ENCODE data around the gene RAD18.

Gene RAD18

DNA sequence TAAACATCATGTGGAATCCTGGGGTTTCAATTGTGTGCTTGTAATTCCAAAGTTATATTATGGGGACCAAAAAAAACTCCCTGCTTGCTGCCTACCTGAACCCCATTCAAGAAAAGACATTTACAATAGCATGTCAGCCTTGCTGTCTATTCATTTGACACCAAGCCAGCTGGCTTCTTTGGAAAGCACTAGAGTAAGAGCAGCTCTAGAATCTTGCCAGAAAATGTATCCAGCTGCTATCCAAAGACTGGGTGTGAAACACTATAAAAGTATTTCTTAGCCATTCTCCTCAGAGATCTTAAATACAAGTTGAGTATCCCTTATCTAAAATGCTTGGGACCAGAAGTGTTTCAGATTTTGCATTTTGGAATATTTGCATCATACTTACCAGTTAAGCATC lies 87.4 kb downstream of the RAD18 start:
- Histone ChIP-seq H3K36me3 (ENCODE audit: control insufficient read depth in 1 of 2, insufficient read depth in 2 of 2, low read depth in 1 of 2, low read length in 2 of 2) (peaks cover 7 to 26% of the 10 kb centered on the region in 2 experiments), H3K4ac (ENCODE audit: low read depth in 1 of 2, low read length in 2 of 2) (no peak overlapping the region), H2AK5ac (ENCODE audit: low read length, severe bottlenecking) (peak overlapping the region; percentile 27), H2BK12ac (ENCODE audit: low read length in 2 of 2) (no peak overlapping the region), H3K4me3 (ENCODE audit: insufficient read depth in 1 of 2, low read depth in 1 of 2, low read length in 2 of 2) (no peak overlapping the region), H2BK15ac (ENCODE audit: low read depth, poor library complexity, severe bottlenecking) (no peak overlapping the region), H3K18ac (ENCODE audit: low read depth in 1 of 2, low read length in 2 of 2) (no peak overlapping the region), H2AFZ (ENCODE audit: low read depth, low read length) (no peak overlapping the region), H3K9me3 (ENCODE audit: control insufficient read depth, low read length) (no peaks in the 10 kb centered on the region), H4K91ac (ENCODE audit: low read length) (no peak overlapping the region), H3K79me1 (replicated peaks; ENCODE audit: low read length, poor library complexity, severe bottlenecking) (peaks cover 7% of the 10 kb centered on the region), H3K27me3 (ENCODE audit: control insufficient read depth in 1 of 2, insufficient read depth in 1 of 2, low read length in 2 of 2) (no peaks in the 10 kb centered on the region), H3K4me2 (ENCODE audit: low read length, poor library complexity, severe bottlenecking) (no peak overlapping the region), H3K4me1 (ENCODE audit: control insufficient read depth, insufficient read depth, low read depth, low read length) (peaks cover 13% of the 10 kb centered on the region), H2BK120ac (ENCODE audit: low read depth, low read length) (no peak overlapping the region), H3K27ac (ENCODE audit: low read length, poor library complexity, severe bottlenecking) (no peak overlapping the region), H3K14ac (ENCODE audit: low read length in 2 of 2) (no peak overlapping the region), H4K8ac (ENCODE audit: low read length) (no peak overlapping the region), H2BK5ac (ENCODE audit: low read depth, low read length, poor library complexity, severe bottlenecking) (no peak overlapping the region), H3K23ac (ENCODE audit: low read length in 2 of 2) (no peak overlapping the region), H3K9ac (ENCODE audit: low read length) (no peak overlapping the region)
- DNase-seq = no peak

- Histone ChIP-seq H2AFZ (ENCODE audit: low read depth, low read length) (no peak overlapping the region), H2BK12ac (ENCODE audit: low read length in 2 of 2) (no peak overlapping the region), H3K79me1 (replicated peaks; ENCODE audit: low read length, poor library complexity, severe bottlenecking) (no peaks in the 10 kb centered on the region), H3K9me3 (ENCODE audit: control insufficient read depth, low read length) (no peaks in the 10 kb centered on the region), H3K23ac (ENCODE audit: low read length in 2 of 2) (no peak overlapping the region), H3K4me1 (ENCODE audit: control insufficient read depth, insufficient read depth, low read depth, low read length) (peaks cover 15% of the 10 kb centered on the region), H3K27me3 (ENCODE audit: control insufficient read depth in 1 of 2, insufficient read depth in 1 of 2, low read length in 2 of 2) (no peaks in the 10 kb centered on the region), H4K8ac (ENCODE audit: low read length) (no peak overlapping the region), H3K4ac (ENCODE audit: low read depth in 1 of 2, low read length in 2 of 2) (no peak overlapping the region), H3K27ac (ENCODE audit: low read length, poor library complexity, severe bottlenecking) (peak overlapping the region; percentile 96), H3K14ac (ENCODE audit: low read length in 2 of 2) (no peak overlapping the region), H2AK5ac (ENCODE audit: low read length, severe bottlenecking) (peak overlapping the region; percentile 63), H2BK120ac (ENCODE audit: low read depth, low read length) (no peak overlapping the region), H2BK15ac (ENCODE audit: low read depth, poor library complexity, severe bottlenecking) (no peak overlapping the region), H4K91ac (ENCODE audit: low read length) (no peak overlapping the region), H3K18ac (ENCODE audit: low read depth in 1 of 2, low read length in 2 of 2) (no peak overlapping the region), H3K4me3 (ENCODE audit: insufficient read depth in 1 of 2, low read depth in 1 of 2, low read length in 2 of 2) (no peak overlapping the region), H3K4me2 (ENCODE audit: low read length, poor library complexity, severe bottlenecking) (no peak overlapping the region), H3K36me3 (ENCODE audit: control insufficient read depth in 1 of 2, insufficient read depth in 2 of 2, low read depth in 1 of 2, low read length in 2 of 2) (peaks cover 2 to 13% of the 10 kb centered on the region in 2 experiments), H3K9ac (ENCODE audit: low read length) (no peak overlapping the region), H2BK5ac (ENCODE audit: low read depth, low read length, poor library complexity, severe bottlenecking) (peak overlapping the region; percentile 33)
- WGBS = 95% methylated on average over 5 of the region's 5 CpGs
- no peak for DNase-seq
Measured at GRCh38 chr3:8873740-8874139, 89.5 kb downstream of the RAD18 start.

DNA sequence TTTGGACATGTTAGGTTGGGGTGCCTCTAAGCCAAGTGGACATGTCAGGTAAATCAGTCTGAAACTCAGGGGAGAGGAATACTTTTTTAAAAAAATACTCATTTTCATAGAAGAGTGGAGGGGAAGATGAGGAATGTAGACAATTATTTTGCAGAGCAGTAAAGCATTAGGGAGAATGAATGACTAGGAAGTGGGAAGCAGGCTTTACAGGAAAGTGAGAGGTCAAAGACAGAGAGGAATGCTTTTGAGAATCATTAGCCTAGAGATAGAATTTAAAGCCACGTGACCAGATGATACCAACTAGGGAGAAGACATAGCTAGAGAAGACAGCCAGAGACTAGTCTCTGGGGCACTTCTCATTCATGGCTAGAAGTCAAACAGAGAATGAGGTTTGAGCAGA lies 91.0 kb downstream of the RAD18 start:
- H2AK5ac ChIP-seq (ENCODE audit: low read length, severe bottlenecking) = peak overlapping the region; percentile 63
- no peaks in the 10 kb centered on the region for H3K27me3 ChIP-seq (ENCODE audit: control insufficient read depth in 1 of 2, insufficient read depth in 1 of 2, low read length in 2 of 2)
- H4K91ac ChIP-seq (ENCODE audit: low read length) = no peak overlapping the region
- H3K9ac ChIP-seq (ENCODE audit: low read length) = no peak overlapping the region
- WGBS = 83% methylated on average over 1 of the region's 1 CpG
- DNase-seq = no peak
- H3K4me3 ChIP-seq (ENCODE audit: insufficient read depth in 1 of 2, low read depth in 1 of 2, low read length in 2 of 2) = no peak overlapping the region
- H3K4me2 ChIP-seq (ENCODE audit: low read length, poor library complexity, severe bottlenecking) = no peak overlapping the region
- H2BK5ac ChIP-seq (ENCODE audit: low read depth, low read length, poor library complexity, severe bottlenecking) = peak overlapping the region; percentile 87
- H3K4me1 ChIP-seq (ENCODE audit: control insufficient read depth, insufficient read depth, low read depth, low read length) = peaks cover 15% of the 10 kb centered on the region
- H3K79me1 ChIP-seq (replicated peaks; ENCODE audit: low read length, poor library complexity, severe bottlenecking) = no peaks in the 10 kb centered on the region
- no peak overlapping the region for H3K18ac ChIP-seq (ENCODE audit: low read depth in 1 of 2, low read length in 2 of 2)
- peaks cover 0 to 7% of the 10 kb centered on the region in 2 experiments for H3K36me3 ChIP-seq (ENCODE audit: control insufficient read depth in 1 of 2, insufficient read depth in 2 of 2, low read depth in 1 of 2, low read length in 2 of 2)
- H3K23ac ChIP-seq (ENCODE audit: low read length in 2 of 2) = no peak overlapping the region
- peak overlapping the region; percentile 34 to 51 for H2BK12ac ChIP-seq (ENCODE audit: low read length in 2 of 2)
- no peaks in the 10 kb centered on the region for H3K9me3 ChIP-seq (ENCODE audit: control insufficient read depth, low read length)
- H3K27ac ChIP-seq (ENCODE audit: low read length, poor library complexity, severe bottlenecking) = peak overlapping the region; percentile 96
- no peak overlapping the region for H2BK15ac ChIP-seq (ENCODE audit: low read depth, poor library complexity, severe bottlenecking)
- no peak overlapping the region for H3K14ac ChIP-seq (ENCODE audit: low read length in 2 of 2)
- no peak overlapping the region for H2AFZ ChIP-seq (ENCODE audit: low read depth, low read length)
- no peak overlapping the region for H2BK120ac ChIP-seq (ENCODE audit: low read depth, low read length)
- no peak overlapping the region for H4K8ac ChIP-seq (ENCODE audit: low read length)
- no peak overlapping the region for H3K4ac ChIP-seq (ENCODE audit: low read depth in 1 of 2, low read length in 2 of 2)

DNA sequence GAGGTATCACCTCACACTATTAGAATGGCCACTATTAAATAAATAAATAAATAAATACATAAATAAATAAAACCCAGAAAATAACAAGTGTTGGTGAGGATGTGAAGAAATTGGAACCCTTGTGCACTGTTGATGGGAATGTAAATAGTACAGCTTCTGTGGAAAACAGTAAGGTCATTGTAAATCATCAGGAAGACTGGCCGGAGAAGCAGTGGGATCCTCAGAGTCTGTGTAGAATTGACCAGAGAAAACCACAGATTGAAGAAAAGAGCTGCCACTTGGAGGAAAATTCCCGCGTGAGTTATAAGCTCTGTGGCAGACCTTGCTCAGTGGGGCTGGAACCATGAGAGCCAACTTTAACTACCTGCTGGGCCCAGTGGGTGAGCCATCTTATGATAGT lies 92.0 kb downstream of the RAD18 start:
- Histone ChIP-seq H2AFZ (ENCODE audit: low read depth, low read length) (no peak overlapping the region), H2BK15ac (ENCODE audit: low read depth, poor library complexity, severe bottlenecking) (no peak overlapping the region), H3K9me3 (ENCODE audit: control insufficient read depth, low read length) (no peaks in the 10 kb centered on the region), H3K4me3 (ENCODE audit: insufficient read depth in 1 of 2, low read depth in 1 of 2, low read length in 2 of 2) (no peak overlapping the region), H3K18ac (ENCODE audit: low read depth in 1 of 2, low read length in 2 of 2) (peak overlapping the region; percentile 31 to 77), H4K91ac (ENCODE audit: low read length) (no peak overlapping the region), H3K4me2 (ENCODE audit: low read length, poor library complexity, severe bottlenecking) (no peak overlapping the region), H3K23ac (ENCODE audit: low read length in 2 of 2) (no peak overlapping the region), H2BK5ac (ENCODE audit: low read depth, low read length, poor library complexity, severe bottlenecking) (peak overlapping the region; percentile 96), H3K79me1 (replicated peaks; ENCODE audit: low read length, poor library complexity, severe bottlenecking) (no peaks in the 10 kb centered on the region), H3K27me3 (ENCODE audit: control insufficient read depth in 1 of 2, insufficient read depth in 1 of 2, low read length in 2 of 2) (no peaks in the 10 kb centered on the region), H3K4me1 (ENCODE audit: control insufficient read depth, insufficient read depth, low read depth, low read length) (peaks cover 15% of the 10 kb centered on the region), H2AK5ac (ENCODE audit: low read length, severe bottlenecking) (peak overlapping the region; percentile 100), H3K4ac (ENCODE audit: low read depth in 1 of 2, low read length in 2 of 2) (peak overlapping the region; percentile 15 to 78), H3K9ac (ENCODE audit: low read length) (no peak overlapping the region), H4K8ac (ENCODE audit: low read length) (no peak overlapping the region), H3K14ac (ENCODE audit: low read length in 2 of 2) (peak overlapping the region in 1 of 2 experiments; percentile 19), H3K36me3 (ENCODE audit: control insufficient read depth in 1 of 2, insufficient read depth in 2 of 2, low read depth in 1 of 2, low read length in 2 of 2) (no peaks in the 10 kb centered on the region), H2BK120ac (ENCODE audit: low read depth, low read length) (no peak overlapping the region), H2BK12ac (ENCODE audit: low read length in 2 of 2) (peak overlapping the region in 1 of 2 experiments; percentile 74), H3K27ac (ENCODE audit: low read length, poor library complexity, severe bottlenecking) (peak overlapping the region; percentile 96)
- 80% methylated on average over 3 of the region's 3 CpGs for WGBS
- DNase-seq = peak; percentile 34

All from mesenchymal stem cell (in vitro differentiated cells and primary cell).